Epithelial cell of proximal tubule (primary cell): ENCODE results near the gene DCXR. TPM values are rescaled to one million over a fixed set of nuclear protein-coding genes. Genes with fewer than 3 reads are reported as not detected.

Experiments
- DNase-seq: peaks from one replicate; pipeline ENCODE4 v3.0.0-alpha.2; 2011; ENCODE audit warnings: low read depth
- H3K4me3 ChIP-seq: 2 replicates; pipeline ENCODE4 v1.5.1; 2011; ENCODE audit warnings: low read depth, mild to moderate bottlenecking, low read length
- CTCF ChIP-seq: conservative IDR thresholded peaks from 2 replicates; pipeline ENCODE4 v1.5.1; 2012; ENCODE audit warnings: low read depth, mild to moderate bottlenecking, low read length
- total RNA-seq: library from RNA; depleted of rRNA; stranded (reverse); fragments of >200 nt; gene quantifications from 2 replicates; pipeline ENCODE4 v1.2.3, GENCODE V29; 2015

DCXR gene
- total RNA-seq, 1 donor from 2014 or later = 93.1 TPM

- no peak for DNase-seq
- TF ChIP-seq CTCF = peak; percentile 72
- H3K4me3 ChIP-seq = no peak overlapping the region
Measured at GRCh38 chr17:82019690-82020571, 17.6 kb downstream of the DCXR start.

- no peak for DNase-seq
- H3K4me3 ChIP-seq = no peak overlapping the region
- no peak for TF ChIP-seq CTCF
Measured at GRCh38 chr17:82018989-82019689, 18.4 kb downstream of the DCXR start.

- no peak for TF ChIP-seq CTCF
- no peak overlapping the region for H3K4me3 ChIP-seq
- DNase-seq = no peak
Measured at GRCh38 chr17:82018152-82018988, 19.1 kb downstream of the DCXR start.

GRCh38 chr17:82017612-82018151 lies 19.8 kb downstream of the DCXR start:
- DNase-seq = no peak
- no peak for TF ChIP-seq CTCF
- no peak overlapping the region for H3K4me3 ChIP-seq

GRCh38 chr17:82016875-82017459 lies 20.5 kb downstream of the DCXR start:
- no peak for TF ChIP-seq CTCF
- no peak for DNase-seq
- H3K4me3 ChIP-seq = no peak overlapping the region
